ENCODE results near the gene BPIFA2.

- TF ChIP-seq, protein P1, sequence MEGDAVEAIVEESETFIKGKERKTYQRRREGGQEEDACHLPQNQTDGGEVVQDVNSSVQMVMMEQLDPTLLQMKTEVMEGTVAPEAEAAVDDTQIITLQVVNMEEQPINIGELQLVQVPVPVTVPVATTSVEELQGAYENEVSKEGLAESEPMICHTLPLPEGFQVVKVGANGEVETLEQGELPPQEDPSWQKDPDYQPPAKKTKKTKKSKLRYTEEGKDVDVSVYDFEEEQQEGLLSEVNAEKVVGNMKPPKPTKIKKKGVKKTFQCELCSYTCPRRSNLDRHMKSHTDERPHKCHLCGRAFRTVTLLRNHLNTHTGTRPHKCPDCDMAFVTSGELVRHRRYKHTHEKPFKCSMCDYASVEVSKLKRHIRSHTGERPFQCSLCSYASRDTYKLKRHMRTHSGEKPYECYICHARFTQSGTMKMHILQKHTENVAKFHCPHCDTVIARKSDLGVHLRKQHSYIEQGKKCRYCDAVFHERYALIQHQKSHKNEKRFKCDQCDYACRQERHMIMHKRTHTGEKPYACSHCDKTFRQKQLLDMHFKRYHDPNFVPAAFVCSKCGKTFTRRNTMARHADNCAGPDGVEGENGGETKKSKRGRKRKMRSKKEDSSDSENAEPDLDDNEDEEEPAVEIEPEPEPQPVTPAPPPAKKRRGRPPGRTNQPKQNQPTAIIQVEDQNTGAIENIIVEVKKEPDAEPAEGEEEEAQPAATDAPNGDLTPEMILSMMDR (conservative IDR thresholded peaks at IDR 0.05; ENCODE audit: low read length): no peak
- no peak for TF ChIP-seq EZH2phosphoT487 (IDR thresholded peaks at IDR 0.05; ENCODE audit: borderline replicate concordance)
These were observed 19.9 kb upstream of the BPIFA2 start for GRCh38 chr20:33148040-33148439.

All from Loucy (cell line).